GM21528 (cell line): ENCODE data around the gene RIPK1.
"Not testable (repeated sequence)": the region's sequence is repeated elsewhere in the genome, so short reads cannot be mapped to it uniquely, and the experiment has no call there.

ENCODE experiments used
- ATAC-seq: cut with Tn5 transposase; IDR thresholded peaks from one replicate; pipeline ENCODE4 v1.9.1; 2021; ENCODE audit warnings: mild to moderate bottlenecking, moderate library complexity; ENCODE audit not compliant: unreplicated experiment, low FRiP score

The RIPK1 gene

DNA sequence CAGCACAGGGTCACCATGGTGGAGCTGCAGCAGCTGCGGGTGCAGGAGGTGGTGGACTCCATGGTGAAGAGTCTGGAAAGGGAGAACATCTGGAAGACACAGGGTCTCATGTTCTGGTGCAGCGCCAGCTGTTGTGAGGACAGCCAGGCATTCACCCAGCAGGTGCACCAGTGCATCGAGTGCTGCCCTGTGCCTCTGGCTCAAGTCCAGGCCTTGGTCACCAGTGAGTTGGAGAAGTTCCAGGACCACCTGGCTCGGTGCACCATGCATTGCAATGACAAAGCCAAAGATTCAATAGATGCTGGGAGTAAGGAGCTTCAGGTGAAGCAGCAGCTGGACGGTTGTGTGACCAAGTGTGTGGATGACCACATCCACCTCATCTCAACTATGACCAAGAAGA lies 22.9 kb upstream of the RIPK1 start:
- no peak for ATAC-seq

DNA sequence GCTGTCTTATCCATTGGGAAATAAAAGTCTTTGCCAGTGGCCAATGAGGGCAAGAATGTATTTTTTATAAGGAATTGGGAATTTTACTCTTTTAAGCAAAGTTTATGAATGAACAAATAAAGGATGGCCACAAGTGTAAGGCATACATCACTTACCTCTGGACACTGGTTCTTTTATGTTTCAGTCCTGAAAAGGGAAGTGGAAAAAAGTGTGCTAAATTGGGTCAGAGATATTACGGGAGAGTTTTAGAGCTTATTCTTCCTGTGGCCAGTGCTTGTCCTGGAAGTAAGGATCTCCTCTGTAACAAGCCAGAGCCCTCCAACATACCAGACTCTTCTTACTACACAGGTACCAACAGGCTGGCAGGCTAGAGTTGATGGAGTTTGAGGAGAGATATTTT lies 22.5 kb upstream of the RIPK1 start:
- ATAC-seq: no peak

DNA sequence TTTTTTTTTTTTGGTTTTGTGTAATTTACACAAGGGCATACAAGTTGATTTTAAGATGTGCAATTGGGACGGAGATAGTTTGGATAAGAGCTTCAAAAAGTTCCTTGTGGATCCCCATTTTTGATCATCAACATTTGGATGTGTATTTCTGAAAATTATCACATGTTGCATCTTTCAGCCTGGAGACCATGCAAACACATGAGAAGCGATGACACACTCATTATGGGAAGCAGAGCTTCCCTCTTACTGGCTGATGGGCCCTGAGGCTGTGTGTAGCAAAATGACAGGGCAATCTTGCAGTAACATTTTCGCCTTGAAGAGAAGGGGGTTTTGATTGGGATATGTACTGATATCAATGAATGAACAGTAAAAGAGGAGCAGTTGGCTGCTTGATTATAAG lies 22.0 kb upstream of the RIPK1 start:
- no peak for ATAC-seq

GRCh38 chr6:3048009-3048408 lies 20.3 kb upstream of the RIPK1 start:
- not testable (repeated sequence) for ATAC-seq

DNA sequence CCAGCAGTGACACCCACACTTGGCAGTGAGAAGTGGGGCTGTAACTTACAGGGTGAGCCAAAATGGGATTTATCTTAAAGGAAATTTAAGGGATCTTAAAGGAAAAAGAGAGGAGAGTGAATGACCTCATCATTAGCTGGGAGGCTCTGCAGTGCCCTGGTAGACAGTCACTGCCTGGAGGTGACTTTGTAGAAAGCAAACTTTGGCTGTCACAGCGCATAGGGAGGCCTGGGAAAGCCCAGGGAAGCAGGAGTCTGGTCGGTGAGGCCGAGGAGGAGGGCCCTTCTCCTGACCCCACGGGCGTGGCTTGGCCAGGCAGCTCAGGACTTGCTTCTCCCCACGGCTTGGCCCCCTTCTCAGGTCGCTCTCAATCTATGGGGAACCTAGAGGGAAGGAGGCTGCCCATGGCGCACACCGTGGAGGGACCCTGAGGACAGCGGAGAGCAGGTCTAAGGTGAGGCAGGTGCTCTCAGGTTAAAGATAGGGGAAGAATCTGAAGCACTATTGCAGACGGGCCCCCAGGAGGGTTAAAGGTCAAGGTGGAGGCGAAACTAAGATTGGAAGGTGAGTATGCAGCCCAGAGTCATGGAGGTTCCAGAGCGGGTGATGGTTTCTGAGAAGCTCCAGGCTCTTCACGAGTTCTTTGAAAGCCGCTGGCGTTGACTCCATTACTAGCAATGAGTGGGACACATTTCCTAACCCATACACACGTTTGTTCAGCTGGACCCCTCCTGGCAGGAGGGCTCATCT lies 15.6 kb upstream of the RIPK1 start:
- ATAC-seq: no peak

DNA sequence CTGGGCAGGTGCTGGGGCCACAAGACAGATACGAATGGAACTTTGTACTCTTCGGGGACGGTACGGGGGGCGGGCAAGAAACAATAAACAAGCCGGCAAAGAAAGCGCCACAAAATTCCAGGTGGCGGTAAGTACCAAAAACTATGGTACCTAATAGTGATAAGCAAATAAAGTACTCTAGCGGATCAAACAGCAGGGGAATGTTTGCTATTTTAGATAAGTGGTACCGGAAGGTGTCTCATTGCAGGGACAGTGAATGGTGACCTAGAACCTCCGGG lies 15.1 kb upstream of the RIPK1 start:
- ATAC-seq: no peak

GRCh38 chr6:3054229-3055157 lies 13.8 kb upstream of the RIPK1 start:
- not testable (repeated sequence) for ATAC-seq

DNA sequence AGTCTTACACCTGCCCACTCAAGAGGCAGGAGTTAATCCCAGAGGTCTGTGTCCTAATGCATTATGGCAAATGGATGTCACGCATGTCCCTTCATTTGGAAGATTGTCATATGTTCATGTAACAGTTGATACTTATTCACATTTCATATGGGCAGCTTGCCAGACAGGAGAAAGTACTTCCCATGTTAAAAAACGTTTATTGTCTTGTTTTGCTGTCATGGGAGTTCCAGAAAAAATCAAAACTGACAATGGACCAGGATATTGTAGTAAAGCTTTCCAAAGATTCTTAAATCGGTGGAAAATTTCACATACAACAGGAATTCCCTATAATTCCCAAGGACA lies 13.2 kb upstream of the RIPK1 start:
- ATAC-seq: not testable (repeated sequence)

- no peak for ATAC-seq
Observed at GRCh38 chr6:3057063-3057770, 11.1 kb upstream of the RIPK1 start.

GRCh38 chr6:3058957-3059356 lies 9.3 kb upstream of the RIPK1 start:
- ATAC-seq: no peak

DNA sequence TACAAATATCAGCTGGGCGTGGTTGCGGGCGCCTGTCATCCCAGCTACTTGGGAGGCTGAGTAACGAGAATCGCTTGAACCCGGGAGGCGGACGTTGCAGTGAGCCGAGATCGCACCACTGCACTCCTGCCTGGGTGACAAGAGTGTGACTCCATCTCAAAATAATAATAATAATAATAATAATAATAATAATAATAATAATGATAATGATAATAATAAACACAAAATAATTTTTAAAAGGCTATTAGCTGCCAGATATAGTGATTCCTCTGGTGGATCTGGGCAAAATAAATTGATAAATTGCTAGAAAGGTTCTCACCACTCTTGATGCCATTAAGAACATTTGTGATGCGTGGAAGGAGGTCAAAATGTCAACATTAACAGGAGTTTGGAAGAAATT lies 8.2 kb upstream of the RIPK1 start:
- not testable (repeated sequence) for ATAC-seq

- no peak for ATAC-seq
Observed at GRCh38 chr6:3061501-3061941, 6.8 kb upstream of the RIPK1 start.

DNA sequence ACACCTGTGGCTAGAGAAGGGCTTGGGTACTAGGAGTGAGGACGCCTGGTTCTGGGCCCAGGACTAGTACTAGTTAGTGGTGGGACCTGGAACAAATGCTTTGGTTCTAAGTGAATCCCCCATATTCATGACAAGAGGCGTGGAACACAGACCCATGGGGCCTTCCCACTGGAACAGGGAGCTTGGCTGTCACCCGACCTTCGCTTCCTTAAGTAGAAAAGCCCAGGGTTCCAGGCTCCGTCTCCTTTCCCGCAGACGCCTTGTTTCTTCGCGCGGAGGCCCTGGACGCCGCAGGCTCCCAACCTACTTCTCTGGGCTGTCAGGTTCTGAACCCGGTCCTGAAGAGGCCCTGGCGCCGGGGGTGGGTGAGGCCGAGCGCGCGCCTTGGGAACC lies 5.0 kb upstream of the RIPK1 start:
- not testable (repeated sequence) for ATAC-seq

GRCh38 chr6:3063733-3064700 lies 4.3 kb upstream of the RIPK1 start:
- ATAC-seq: peak; percentile 64

GRCh38 chr6:3071568-3071967 lies 3.3 kb downstream of the RIPK1 start:
- no peak for ATAC-seq

DNA sequence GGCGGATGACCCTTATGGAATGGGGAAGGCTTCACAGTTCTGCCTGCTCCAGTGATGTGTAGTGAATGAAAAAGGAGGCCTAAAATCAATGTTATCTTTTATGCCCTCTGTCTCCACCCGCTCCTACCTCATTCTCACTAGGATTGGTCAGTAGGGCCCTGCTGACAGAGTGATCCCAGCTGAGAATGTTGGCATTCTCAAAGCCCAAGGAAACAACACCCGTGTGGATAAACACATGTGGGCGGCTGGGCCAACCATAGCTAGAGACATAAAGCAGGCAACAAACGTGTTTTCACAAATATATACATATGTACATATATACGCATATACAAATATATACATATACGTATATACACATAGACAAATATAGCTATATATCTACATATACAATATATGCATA lies 4.5 kb downstream of the RIPK1 start:
- ATAC-seq: no peak

DNA sequence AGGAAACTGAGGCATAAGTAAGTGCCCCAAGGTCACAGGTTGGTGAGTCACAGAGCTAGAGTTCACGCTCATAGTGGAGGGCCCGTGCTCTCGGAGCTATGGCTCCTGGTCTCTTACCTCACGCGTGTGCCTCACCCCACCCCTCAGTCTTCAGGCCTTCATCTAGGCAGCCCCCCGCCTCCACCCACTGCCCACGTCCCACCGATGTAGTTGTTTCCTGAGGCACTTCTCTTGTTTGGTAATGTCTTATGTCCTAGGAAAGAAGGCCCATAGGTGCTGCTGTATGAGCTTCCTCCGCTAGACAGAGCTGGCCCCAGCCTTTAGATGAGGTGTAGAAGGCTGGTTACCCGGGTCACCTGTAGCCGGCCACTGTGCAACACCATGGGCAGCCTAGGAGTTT lies 5.1 kb downstream of the RIPK1 start:
- no peak for ATAC-seq

DNA sequence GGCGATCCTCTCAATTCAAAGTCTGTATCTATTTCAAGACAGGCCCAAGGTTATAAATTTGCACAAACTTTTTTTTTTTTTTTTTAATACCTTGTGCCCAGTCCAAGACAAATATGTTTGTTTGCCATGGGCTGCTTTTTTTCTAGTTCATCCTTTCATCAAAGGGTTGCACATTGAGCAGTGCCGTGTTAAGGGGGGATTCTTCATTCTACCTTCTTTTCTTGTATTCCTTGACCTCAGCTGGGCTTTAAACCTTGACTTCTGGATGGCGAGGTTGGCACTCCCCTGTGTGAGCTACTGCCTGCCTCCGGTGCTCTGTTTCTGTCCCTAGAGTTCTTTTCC lies 7.4 kb downstream of the RIPK1 start:
- ATAC-seq: no peak

GRCh38 chr6:3076320-3076719 lies 8.0 kb downstream of the RIPK1 start:
- no peak for ATAC-seq

DNA sequence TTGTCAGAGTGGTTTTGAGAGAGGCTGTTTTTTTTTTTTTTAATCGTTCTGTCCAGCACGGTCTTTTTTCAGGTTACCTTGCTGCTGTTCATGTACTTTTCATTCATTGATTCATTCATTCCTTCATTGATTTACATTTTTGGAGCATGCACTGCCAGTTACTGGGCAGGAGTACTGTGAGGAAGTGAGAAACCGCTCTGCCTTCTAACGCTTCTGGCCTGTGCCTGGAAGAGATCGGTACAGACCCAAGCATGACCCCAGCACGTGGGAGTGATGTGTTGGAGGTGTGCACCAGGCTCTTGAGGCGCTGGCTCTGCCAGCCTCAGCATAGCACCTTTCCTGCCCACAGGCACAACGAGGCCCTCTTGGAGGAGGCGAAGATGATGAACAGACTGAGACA lies 9.1 kb downstream of the RIPK1 start:
- ATAC-seq: no peak
